ENCODE data around the gene SDF2.

GRCh38 chr17:28598799-28599310 is 62.9 kb downstream of the SDF2 start, which contains the start of gene SPAG5:
- no peak for TF ChIP-seq EP300 (IDR thresholded peaks at IDR 0.05; ENCODE audit: borderline replicate concordance in 1 of 2, low read depth in 1 of 2, low read length in 1 of 2)
- TF ChIP-seq CTCF (IDR thresholded peaks at IDR 0.05), result no peak
- TF ChIP-seq USF1 (IDR thresholded peaks at IDR 0.05; ENCODE audit: borderline replicate concordance, low read depth), result no peak
- TF ChIP-seq RAD21 (IDR thresholded peaks at IDR 0.05; ENCODE audit: low read length), result no peak
- peak; percentile 90 for TF ChIP-seq MXI1 (IDR thresholded peaks at IDR 0.05; ENCODE audit: low read depth, low read length)
- no peak for TF ChIP-seq NFIC (IDR thresholded peaks at IDR 0.05; ENCODE audit: borderline replicate concordance)
- TF ChIP-seq REST (IDR thresholded peaks at IDR 0.05; ENCODE audit: low read depth, low read length), result no peak
- TF ChIP-seq RFX5 (IDR thresholded peaks at IDR 0.05; ENCODE audit: low read length), result no peak
- TF ChIP-seq TAF1 (IDR thresholded peaks at IDR 0.05; ENCODE audit: borderline replicate concordance, low read depth, low read length), result peak; percentile 82
- TF ChIP-seq NRF1 (IDR thresholded peaks at IDR 0.05; ENCODE audit: low read depth, low read length), result peak; percentile 34; the same call in 1 of the 2 replicates
- TF ChIP-seq POLR2AphosphoS5 (IDR thresholded peaks at IDR 0.05; ENCODE audit: low read depth, low read length), result peak; percentile 61; the same call in 1 of the 2 replicates

All from SK-N-SH (cell line).